ENCODE results near the gene IKZF1. TPM values are rescaled to one million over a fixed set of nuclear protein-coding genes. Genes with fewer than 3 reads are reported as not detected.
A peak's percentile ranks its signal among the peaks of the same experiment; 100 is the strongest.

Gene IKZF1
- total RNA-seq, 1 donor from 2014 or later: 0.33 TPM

- peak; percentile 72 for DNase-seq (ENCODE audit: low read depth)
- no peak for TF ChIP-seq CTCF (IDR thresholded peaks at IDR 0.05; ENCODE audit: insufficient read depth, low read length, poor library complexity, severe bottlenecking)
- Histone ChIP-seq H3K4me3 (ENCODE audit: low read depth, low read length) (no peak overlapping the region), H3K27me3 (ENCODE audit: control insufficient read depth, insufficient read depth, low read length) (no peaks in the 10 kb centered on the region), H3K36me3 (ENCODE audit: control insufficient read depth, insufficient read depth, low read length) (no peaks in the 10 kb centered on the region)
These were observed 131.8 kb downstream of the IKZF1 start for GRCh38 chr7:50436133-50436806.

- DNase-seq (ENCODE audit: low read depth): peak; percentile 99
These were observed 142.0 kb downstream of the IKZF1 start for GRCh38 chr7:50446542-50446960.

GRCh38 chr7:50448823-50449222 lies 144.3 kb downstream of the IKZF1 start:
- Histone ChIP-seq H3K27me3 (ENCODE audit: control insufficient read depth, insufficient read depth, low read length) (no peaks in the 10 kb centered on the region), H3K36me3 (ENCODE audit: control insufficient read depth, insufficient read depth, low read length) (no peaks in the 10 kb centered on the region), H3K4me3 (ENCODE audit: low read depth, low read length) (no peak overlapping the region)
- no peak for DNase-seq (ENCODE audit: low read depth)
- no peak for TF ChIP-seq CTCF (IDR thresholded peaks at IDR 0.05; ENCODE audit: insufficient read depth, low read length, poor library complexity, severe bottlenecking)

More at GRCh38 chr7:50446542-50446960, 142.0 kb downstream of the IKZF1 start:
- Histone ChIP-seq H3K36me3 (ENCODE audit: control insufficient read depth, insufficient read depth, low read length) (no peaks in the 10 kb centered on the region), H3K27me3 (ENCODE audit: control insufficient read depth, insufficient read depth, low read length) (no peaks in the 10 kb centered on the region), H3K4me3 (ENCODE audit: low read depth, low read length) (no peak overlapping the region)
- no peak for TF ChIP-seq CTCF (IDR thresholded peaks at IDR 0.05; ENCODE audit: insufficient read depth, low read length, poor library complexity, severe bottlenecking)

GRCh38 chr7:50449501-50449880 lies 145.0 kb downstream of the IKZF1 start:
- Histone ChIP-seq H3K36me3 (ENCODE audit: control insufficient read depth, insufficient read depth, low read length) (no peaks in the 10 kb centered on the region), H3K4me3 (ENCODE audit: low read depth, low read length) (peak overlapping the region; percentile 72), H3K27me3 (ENCODE audit: control insufficient read depth, insufficient read depth, low read length) (no peaks in the 10 kb centered on the region)
- DNase-seq (ENCODE audit: low read depth): no peak
- TF ChIP-seq CTCF (IDR thresholded peaks at IDR 0.05; ENCODE audit: insufficient read depth, low read length, poor library complexity, severe bottlenecking): no peak

- Histone ChIP-seq H3K36me3 (ENCODE audit: control insufficient read depth, insufficient read depth, low read length) (no peaks in the 10 kb centered on the region), H3K4me3 (ENCODE audit: low read depth, low read length) (peak within 1 kb of the TSS; percentile 72), H3K27me3 (ENCODE audit: control insufficient read depth, insufficient read depth, low read length) (no peaks in the 10 kb centered on the region)
- TF ChIP-seq CTCF (IDR thresholded peaks at IDR 0.05; ENCODE audit: insufficient read depth, low read length, poor library complexity, severe bottlenecking): no peak
- no peak for DNase-seq (ENCODE audit: low read depth)
These were observed 145.5 kb downstream of the IKZF1 start, which contains the start of gene FIGNL1 for GRCh38 chr7:50449881-50450589. FIGNL1 (minus strand) TSS chr7:50450350; CDS start chr7:50447287, 3,063 bp downstream.

Measured in kidney epithelial cell (primary cell).